Stimulated activated CD4-positive, alpha-beta T cell treated with anti-CD3 and anti-CD28 coated beads, TNF-alpha, amount 100 ng/mL, for 4 hours (primary cell): ENCODE results near the gene H1-8.

ENCODE experiments used
- DNase-seq, 3 experiments: peaks; one replicate each; pipeline ENCODE4 v3.0.0-alpha.2; 2020; ENCODE audit warnings: low read depth in 3 of 3

Gene H1-8

DNA sequence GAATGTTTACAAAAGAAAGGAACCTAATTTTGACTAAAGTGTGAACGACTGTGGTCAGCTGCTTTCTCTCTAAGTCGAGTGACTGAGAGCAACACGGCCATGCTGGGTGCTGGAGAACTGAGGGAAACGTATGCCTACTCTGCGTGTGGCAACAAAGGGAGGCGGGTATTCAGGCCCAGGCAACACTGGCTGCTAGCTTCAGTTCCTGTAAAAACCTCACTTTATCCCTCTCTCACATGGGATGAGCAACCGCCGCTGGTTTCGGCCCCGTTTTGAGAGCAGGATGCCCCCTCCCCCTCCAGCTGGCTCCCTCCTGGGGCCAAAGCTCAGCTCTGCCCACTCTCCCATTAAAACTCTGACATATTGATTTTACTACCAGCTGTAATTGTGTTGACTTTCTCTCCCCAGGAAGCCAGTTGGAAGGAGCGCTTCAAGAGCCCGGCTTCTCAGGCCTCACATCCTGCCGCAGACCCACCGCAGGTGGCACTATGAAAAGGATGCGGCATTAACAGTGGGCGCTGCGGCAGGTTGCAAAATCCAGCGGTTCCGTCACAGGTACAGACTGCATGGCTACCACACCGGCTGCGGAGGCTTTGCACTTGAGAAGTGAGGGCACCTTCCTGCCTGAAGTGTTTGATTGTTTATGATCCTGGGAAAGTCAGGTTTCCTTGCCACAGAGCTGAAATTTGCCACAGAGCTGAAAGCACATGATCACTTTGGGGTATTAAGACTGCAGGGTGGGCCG lies 50.8 kb downstream of the H1-8 start:
- DNase-seq = no peak

DNA sequence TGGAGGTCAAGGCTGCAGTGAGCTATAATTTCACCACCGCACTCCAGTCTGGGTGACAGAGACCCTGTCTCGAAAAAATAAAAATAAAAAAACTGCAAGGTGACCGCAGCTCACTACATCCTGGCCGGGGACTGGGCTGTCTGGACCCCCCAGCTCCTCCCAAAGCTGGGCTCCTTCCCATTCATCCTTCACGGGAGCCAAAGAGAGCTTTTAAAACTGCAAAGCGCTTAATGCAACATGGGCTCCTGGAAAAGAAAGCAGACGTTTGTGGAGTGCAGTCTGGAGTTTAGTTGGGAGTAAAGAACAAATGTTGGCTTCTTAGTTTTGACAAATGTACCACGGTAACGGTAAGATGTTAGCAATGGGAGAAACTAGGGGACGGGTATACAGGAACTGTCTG lies 51.4 kb downstream of the H1-8 start:
- no peak for DNase-seq

DNA sequence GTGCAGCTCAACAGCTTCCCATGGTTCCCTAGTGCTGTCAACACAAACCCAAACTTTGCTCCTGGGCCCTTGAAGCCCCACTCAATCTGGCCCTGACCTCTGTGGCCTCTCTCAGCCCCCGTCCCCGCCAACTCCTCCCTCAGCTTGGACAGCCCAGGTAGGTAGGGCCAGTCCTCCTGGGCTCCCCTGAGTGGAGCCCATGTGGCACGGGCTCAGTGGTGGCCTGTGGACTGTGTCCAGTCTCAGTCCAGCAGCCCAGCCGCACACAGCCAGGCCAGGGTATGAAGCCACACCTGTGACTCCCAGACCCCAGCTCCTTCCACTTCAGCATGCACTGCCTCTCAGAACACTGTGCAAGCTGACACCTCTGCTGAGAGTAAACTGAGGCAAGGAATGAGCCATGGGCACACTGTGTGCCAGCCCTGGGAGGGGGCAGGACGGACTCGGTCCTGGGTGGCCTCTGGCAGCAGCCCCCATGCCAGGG lies 52.0 kb downstream of the H1-8 start:
- DNase-seq = no peak

DNA sequence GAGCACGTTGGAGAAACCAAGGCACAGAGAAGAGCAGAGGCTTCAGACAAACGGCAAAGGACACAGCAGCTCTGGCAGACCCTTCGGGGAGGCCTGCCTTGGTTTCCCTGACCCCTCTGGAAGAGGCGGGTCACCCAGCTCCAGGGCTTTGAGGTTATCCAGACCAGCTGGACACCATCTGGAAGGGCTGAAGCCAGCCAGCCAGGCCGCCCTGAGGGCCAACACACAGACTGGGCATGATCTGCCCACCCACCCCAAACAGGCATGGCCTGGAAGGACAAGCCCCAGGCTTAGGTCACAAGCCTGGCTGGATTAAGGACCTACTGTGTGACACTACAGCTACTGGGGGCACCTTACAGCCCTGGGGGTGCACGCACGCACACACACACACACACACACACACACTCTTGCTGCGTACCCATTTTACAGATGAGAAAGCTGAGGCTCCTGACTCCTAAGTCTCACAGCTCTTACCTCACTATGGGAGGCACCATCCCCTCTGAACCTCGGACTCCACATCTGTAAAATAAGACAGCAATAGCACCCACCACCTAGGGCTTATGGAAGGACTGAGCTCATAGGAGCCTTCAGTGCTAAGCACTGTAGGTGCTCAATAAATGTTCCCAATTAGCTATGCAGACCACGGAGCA lies 52.7 kb downstream of the H1-8 start:
- DNase-seq = no peak

- no peak for DNase-seq
Observed at GRCh38 chr3:129596194-129597086, 53.5 kb downstream of the H1-8 start.

DNA sequence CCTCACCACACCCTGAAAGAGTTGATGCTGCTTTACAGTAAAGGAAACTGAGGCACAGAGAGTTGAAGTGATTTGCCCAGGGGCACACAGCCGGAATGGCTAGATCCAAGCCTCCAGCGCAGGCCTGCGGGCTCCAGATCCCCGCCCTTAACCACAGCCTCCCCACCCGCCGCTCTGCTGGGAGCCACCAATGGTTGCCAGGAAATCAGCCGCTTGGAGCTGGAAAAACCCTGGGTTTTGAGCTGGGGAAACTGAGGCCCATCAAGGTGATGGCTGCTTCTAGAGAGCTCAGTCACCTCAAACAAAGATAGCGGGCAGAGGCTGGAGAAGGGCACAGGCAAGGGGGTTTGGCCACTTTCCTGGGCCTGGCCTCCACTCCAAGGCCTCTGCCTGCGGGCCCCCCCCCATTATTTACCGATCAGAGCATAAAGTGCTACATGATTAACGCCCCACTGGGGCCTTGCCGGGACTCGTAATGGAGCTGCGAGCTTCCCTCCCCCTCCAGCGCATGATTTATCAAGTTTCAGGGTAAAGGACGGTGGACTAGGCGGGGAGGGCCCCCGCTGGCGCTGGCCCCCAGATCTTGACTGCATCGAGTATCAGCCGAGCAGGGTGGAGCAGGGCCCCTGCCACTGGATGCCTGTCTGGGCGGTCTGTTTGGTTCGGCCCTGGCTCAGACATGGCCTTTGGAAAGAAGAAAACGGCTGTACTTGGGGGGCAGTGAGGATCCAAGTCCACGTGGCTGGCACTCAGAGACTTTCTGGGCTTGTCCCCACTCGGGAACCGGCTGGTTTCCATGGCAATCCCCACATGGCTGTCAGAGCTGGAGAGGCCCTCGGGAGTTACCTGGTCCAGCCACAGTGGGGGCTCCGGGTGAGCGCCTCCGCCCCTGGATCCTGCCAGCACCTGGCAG lies 54.4 kb downstream of the H1-8 start:
- DNase-seq = no peak

DNA sequence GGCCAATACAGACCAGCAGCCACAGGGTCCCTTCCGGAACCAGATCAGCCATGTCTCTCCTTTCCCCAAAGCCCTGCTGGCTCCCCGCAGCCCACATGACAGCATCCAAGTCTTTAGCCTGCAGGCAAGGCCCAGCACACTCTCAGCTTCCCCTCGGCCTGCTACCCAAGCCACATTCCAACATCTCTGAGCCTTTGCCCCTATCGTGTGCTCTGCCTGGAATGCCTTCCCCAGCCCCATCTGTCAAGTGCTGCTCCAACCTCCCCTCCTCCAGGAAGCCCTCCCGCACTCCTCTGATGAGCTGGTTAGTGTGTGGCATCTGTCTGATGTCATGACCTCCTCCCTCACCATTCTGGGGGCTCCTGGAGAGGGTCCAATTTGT lies 55.0 kb downstream of the H1-8 start:
- no peak for DNase-seq

DNA sequence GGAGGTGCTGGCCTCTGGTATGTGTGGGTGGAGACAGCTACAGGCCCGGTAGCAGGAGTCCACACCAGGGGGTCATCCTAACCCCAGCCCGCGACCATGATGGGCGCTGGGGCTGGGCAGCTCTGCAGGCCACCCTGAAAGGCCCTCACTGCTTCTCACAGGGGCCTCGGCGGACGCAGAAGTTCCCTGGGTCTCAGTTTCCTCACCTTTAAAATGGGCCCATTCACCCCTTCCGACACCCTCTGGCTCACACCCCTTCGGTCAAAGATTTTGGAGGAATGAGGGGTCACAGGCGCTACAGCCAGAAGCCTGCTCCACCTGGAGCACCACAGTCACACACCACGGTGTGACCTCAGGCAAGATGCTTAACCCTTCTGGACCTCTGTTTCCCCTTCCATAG lies 55.5 kb downstream of the H1-8 start:
- DNase-seq = no peak

GRCh38 chr3:129599073-129599472 lies 56.1 kb downstream of the H1-8 start:
- DNase-seq = no peak

DNA sequence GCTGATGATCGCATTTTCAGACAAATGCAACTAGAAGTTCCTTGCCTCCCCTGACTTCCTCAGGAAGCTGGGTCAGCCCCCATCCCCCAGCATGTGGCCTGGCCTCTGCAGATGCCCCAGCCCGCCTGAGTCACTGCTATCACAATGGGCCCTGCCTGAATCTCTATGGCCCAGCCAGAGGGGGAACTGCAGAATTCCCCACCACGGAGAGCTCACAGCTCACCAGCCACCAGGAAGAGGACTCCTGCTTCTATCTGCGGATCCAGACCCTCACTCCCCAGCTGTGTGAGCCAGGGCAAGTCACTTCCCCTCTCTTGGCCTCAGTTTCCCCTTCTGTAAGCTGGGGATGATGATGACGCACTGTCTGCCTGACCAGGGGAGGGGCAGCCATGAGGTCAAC lies 56.6 kb downstream of the H1-8 start:
- DNase-seq = no peak

DNA sequence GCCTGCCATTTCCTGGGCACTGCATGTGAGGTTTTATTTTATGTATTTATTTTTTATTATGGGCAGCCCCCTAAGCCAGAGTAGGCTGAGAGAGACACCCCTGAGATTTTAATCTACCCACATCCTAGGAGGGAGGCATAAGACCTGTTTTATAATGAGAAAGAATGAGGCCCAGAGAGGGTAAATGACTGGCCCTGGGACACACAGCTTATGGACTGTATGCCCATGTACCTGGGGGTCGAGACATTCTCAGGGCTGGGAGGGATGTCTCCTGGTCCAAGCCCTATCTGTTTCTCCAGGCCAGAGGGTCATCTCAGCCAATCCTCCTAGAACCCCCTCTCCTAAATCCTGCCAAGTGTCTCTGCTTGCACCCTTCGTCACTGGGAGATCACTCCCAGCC lies 57.4 kb downstream of the H1-8 start:
- no peak for DNase-seq
